GM04503 (cell line): ENCODE data around the gene MCM7.

ENCODE experiments used
- DNase-seq: peaks from one replicate; pipeline ENCODE4 v3.0.0-alpha.2; 2012; ENCODE audit warnings: low read depth

MCM7 gene

GRCh38 chr7:100093925-100094486, 7.2 kb downstream of the MCM7 start:
- no peak for DNase-seq

DNA sequence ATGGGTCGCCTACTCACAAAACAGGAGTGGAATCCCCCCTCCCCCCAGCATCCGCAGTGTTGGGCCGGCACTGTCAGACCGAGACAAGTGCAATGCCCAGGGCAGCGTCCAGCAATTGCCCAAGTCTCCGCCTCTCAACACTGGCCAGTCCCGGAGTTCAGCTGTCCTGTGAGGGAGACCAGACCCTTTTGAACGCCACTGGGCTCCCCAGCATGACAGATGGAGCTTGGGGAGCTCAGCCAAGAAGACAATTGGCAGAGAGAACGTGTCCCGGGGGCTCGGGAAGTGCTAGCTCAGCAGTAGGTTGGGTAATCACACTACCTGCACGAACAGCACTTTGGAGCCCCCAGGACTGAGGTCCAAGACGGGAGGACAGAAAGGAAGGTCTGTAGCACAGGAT, 7.7 kb downstream of the MCM7 start:
- DNase-seq = no peak

DNA sequence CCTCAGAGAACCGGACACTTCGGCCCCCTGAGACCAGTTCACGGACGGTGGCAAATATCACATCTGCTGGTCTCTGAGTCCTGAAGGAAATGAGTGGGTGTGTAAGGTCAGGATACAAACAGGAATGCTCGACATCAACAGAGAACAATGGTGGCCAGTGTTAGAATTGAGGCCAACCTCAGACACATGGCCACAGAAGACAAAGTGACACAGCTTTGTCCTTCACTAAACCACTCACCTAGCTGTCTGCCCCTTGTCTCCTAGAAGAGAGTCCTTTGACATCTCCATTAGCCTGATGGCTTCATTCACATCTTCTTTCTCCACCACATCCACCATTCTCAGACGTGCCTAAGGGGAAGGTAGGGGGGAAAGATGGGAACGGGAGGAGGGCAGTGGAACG, 8.1 kb downstream of the MCM7 start:
- DNase-seq = no peak

DNA sequence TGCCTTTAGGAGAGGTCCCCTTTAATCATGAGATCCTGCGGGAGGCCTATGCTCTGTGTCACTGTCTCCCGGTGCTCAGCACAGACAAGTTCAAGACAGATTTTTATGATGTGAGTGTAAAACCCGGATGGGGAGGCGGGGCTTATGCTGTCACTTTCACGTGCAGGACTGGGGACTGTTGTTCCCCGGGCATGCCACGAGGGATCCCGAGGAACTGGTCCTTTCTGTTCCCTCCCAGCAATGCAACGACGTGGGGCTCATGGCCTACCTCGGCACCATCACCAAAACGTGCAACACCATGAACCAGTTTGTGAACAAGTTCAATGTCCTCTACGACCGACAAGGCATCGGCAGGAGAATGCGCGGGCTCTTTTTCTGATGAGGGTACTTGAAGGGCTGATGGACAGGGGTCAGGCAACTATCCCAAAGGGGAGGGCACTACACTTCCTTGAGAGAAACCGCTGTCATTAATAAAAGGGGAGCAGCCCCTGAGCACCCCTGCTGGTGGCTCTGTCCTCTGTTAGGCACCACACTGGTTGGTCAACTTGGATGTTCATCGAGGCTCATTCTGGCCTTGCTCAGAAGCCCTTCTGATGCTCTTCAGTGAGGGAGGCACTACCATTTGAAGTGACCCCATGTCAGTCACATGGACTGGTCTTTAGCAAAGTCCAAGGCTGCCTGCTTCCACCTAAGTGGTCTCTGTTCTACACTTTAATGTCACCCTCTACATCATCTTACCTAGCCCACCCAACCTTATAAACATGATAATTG, 9.6 kb downstream of the MCM7 start:
- DNase-seq = no peak

DNA sequence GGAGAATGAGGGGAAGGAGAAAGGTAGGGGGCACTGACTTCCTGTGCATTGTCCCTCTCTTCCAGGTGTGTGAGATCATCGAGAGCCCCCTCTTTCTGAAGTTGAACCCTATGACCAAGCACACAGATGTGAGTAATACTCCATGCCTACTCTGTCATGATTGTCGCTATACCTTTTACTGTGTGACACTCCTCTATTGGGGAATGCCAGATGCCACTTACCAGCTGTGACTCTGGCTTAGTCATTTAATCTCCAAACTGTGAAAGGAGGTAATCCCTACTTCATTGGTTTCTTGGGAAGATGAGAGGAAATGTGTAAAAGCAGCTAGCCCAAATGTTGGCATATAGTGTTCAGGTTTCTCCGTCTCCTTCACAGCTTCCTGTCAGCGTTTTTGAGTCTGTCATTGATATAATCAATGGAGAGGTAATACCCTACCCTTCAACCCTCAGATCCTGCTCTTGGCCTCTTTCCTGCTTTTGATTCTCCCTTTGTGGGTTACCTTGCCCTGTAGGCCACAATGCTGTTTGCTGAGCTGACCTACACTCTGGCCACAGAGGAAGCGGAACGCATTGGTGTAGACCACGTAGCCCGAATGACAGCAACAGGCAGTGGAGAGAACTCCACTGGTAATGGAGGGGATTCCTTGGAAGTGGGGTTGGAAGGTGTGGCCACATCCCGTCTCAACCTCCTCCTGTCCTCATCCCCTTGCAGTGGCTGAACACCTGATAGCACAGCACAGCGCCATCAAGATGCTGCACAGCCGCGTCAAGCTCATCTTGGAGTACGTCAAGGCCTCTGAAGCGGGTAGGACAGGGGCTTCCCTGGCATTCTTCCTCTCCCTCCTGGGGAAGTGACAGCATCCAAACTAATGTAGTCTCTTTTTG, 10.4 kb downstream of the MCM7 start:
- DNase-seq = no peak

GRCh38 chr7:100089458-100090196, 11.6 kb downstream of the MCM7 start:
- no peak for DNase-seq

DNA sequence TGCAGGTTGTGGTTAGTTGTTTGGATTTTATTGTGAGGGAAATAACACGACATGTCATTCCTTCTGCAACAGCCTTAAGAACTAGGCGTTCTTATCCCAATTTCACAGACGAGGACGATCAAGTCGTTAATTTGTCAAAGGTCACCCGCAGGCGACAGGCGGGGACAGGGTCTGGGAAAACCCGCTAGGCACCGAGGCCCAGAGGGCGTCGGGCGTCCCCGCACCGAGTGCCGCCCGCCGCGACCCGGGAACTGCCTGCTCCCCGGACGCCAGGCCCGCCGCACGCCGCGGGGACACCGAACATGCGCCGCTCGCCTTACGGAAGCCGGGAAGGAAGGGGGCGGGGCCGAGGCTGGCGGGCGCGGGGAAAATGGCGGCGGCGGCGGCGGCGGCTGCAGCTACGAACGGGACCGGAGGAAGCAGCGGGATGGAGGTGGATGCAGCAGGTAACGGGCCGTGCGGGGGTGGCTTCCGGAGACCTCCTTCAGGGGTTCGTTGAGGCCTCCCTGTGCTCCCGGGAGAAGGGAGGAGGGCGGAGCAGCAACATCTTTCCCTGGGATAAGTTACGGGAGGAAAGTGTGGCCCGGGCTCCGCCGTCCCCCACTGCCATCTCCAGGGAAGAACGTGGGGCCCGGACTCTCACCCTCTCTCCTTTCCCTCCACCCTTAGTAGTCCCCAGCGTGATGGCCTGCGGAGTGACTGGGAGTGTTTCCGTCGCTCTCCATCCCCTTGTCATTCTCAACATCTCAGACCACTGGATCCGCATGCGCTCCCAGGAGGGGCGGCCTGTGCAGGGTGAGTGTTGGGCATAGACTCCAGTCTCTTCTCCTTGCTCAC, 12.4 kb downstream of the MCM7 start, which contains the start of gene COPS6:
Gene COPS6 (plus strand): TSS at position 349 of the 837 bp plus-strand sequence. CDS start 22 bp downstream, at position 371.
- DNase-seq = no peak

DNA sequence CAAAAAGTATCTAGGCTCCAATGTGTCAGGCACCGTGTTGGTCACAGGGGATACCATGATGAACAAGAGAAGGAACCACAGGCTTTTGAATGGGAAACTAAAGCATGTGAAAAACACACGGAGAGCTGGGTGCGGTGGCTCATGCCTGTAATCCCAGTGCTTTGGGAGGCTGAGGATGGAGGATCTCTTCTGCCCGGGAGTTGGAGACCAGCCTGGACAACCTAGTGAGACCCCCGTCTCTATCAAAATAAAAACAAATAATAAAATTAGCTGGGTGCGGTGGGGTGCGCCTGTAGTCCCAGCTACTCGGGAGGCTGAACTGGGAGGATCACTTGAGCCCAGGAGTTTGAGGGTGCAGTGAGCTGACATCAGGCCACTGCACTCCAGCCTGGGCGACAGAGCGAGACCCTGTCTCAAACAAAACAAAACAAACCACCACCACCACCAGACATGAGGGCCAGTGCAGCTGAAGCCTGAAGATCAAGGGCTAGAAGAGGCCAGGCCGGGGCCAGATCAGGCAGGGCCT, 13.0 kb downstream of the MCM7 start:
- DNase-seq = no peak

DNA sequence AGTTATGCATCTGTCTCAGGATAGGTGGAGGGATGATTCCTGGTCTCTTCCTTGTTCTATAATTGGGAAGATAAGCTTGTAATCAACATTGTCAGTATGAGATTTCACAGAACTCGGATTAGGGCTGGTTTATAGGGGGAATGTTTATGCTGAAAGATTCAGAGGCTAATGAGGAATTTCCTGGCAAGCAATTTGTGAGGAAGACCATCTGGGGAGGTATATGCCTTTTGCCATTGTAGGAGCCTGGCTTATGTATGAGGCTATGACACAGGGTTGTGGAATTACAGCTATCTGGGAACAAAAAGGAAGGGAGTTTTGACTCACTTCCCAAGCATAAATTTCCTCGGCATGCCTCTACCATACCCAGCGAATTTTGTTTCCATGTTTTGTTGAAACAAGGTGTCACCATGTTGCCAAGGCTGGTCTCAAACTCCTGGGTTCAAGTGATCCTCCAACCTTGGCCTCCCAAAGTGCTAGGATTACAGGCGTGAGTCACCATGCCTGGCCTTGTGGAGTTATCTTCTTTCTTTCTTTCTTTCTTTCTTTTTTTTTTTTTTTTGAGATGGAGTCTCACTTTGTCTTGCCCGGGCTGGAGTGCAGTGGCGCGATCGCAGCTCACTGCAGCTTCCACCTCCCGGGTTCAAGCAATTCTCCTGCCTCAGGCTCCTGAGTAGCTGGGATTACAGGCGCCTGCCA, 14.0 kb downstream of the MCM7 start:
- peak; percentile 99 for DNase-seq

- DNase-seq = no peak
These were observed 15.7 kb downstream of the MCM7 start for GRCh38 chr7:100085515-100085914.

GRCh38 chr7:100082978-100083377, 18.2 kb downstream of the MCM7 start:
- DNase-seq = no peak

- peak; percentile 92 for DNase-seq
These were observed 19.6 kb downstream of the MCM7 start, which contains the start of gene ZNF3 for GRCh38 chr7:100081535-100082102. ZNF3 (minus strand) TSS chr7:100081723; CDS start chr7:100077357, 4,366 bp downstream.

GRCh38 chr7:100080907-100081534, 20.2 kb downstream of the MCM7 start:
- DNase-seq = no peak

- no peak for DNase-seq
These were observed 22.1 kb downstream of the MCM7 start for GRCh38 chr7:100079024-100079560.

DNA sequence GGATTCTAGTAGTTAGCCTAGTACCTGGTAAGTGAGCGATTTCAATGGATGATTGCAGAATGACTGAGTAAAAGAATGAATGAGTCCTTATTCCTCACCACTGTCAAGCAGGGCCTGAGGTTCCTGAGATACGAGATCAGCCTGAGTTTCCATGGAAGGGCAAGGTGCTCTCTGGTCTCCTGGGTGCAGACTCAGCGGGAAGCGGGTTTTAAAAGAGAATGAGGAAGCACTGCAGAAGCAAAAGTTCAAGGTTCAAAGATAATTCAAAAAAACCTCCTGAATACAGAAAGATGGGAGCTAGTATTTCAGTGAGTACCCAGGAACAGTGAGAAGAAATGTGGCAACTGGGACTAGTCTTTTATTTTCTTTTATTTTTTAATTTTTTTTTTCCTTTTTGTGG, 24.0 kb downstream of the MCM7 start:
- no peak for DNase-seq

DNA sequence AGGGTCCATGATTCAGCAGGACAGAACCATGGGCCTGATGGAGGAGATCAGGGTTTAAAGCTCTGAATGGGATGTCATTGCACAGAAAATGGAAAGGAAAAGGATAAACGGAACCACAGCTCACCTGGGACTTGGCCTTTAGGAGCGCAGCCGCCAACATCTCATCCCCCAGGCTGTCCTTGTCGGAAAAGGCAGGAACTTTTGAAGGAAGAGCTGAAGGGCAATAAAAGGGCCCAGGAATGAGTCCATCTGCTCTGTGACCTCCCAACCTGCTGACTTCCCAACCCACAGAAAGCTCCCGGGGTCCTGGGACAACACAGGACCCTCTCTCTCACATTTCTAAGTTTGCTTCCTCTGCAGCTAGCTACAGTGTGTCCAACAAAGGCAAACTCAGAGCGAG, 25.8 kb downstream of the MCM7 start:
- DNase-seq = no peak

- no peak for DNase-seq
These were observed 26.4 kb downstream of the MCM7 start for GRCh38 chr7:100074841-100075240.

DNA sequence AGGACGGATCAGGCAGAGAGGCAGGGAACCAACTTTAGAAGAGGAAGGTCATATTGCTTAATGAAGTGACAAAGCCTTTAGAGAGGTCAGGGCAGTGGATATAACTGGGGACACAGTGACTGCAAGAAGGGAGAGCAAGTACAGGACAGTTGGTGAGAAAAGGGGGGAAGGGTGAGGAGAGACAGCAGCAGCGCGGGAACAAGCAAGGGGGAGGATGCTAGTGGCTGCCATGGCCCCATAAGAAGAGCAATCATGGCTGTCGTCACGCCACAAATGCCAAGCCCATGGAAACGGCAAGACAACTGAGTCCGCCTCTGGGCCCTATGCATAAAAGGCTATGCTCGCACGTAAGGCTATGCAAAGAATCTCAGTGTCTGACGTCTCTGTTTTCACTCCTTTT, 28.7 kb downstream of the MCM7 start:
- no peak for DNase-seq
